ES-I3 (cell line): Measurements from ENCODE around the gene UNC5A.

Source experiments
- H3K36me3 ChIP-seq: 2 replicates; pipeline ENCODE4 v1.6.1; 2013; ENCODE audit warnings: mild to moderate bottlenecking, low read length, control low read depth, moderate library complexity; ENCODE audit not compliant: insufficient read depth
- H3K4me1 ChIP-seq: 2 replicates; pipeline ENCODE4 v1.6.1; 2013; ENCODE audit warnings: mild to moderate bottlenecking, control low read depth, low read length; ENCODE audit not compliant: insufficient read depth
- H3K9ac ChIP-seq: 2 replicates; pipeline ENCODE4 v1.6.1; 2013; ENCODE audit warnings: low read depth, mild to moderate bottlenecking, low read length, moderate library complexity
- H3K9me3 ChIP-seq: 2 replicates; pipeline ENCODE4 v1.6.1; 2013; ENCODE audit warnings: mild to moderate bottlenecking, low read length, moderate library complexity; ENCODE audit not compliant: control insufficient read depth, insufficient read depth

Gene UNC5A

DNA sequence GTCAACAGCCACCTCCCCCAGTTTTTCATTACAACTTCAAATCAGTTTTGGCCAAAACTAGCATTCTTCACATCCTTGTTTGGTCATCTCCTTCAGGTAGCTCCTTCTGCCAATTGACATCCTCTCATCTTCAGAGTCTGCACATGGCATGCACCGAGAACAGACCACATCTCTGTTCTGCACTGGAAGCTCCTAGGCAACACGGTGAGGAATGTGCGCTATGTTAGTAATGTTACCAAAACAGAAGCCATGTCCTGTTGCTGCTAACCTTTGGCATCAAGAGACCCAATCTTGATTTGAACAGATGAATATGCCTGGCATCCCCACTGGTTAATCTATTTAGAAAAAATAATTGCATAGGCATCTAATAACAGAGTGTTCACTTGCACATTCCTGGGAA is 93.9 kb downstream of the UNC5A start:
- Histone ChIP-seq H3K4me1 (no peaks in the 10 kb centered on the region), H3K36me3 (peaks cover 29% of the 10 kb centered on the region), H3K9me3 (no peaks in the 10 kb centered on the region), H3K9ac (no peak overlapping the region)

GRCh38 chr5:176906126-176906525 is 95.8 kb downstream of the UNC5A start:
- peaks cover 29% of the 10 kb centered on the region for H3K36me3 ChIP-seq
- H3K4me1 ChIP-seq = no peaks in the 10 kb centered on the region
- no peaks in the 10 kb centered on the region for H3K9me3 ChIP-seq
- no peak overlapping the region for H3K9ac ChIP-seq

DNA sequence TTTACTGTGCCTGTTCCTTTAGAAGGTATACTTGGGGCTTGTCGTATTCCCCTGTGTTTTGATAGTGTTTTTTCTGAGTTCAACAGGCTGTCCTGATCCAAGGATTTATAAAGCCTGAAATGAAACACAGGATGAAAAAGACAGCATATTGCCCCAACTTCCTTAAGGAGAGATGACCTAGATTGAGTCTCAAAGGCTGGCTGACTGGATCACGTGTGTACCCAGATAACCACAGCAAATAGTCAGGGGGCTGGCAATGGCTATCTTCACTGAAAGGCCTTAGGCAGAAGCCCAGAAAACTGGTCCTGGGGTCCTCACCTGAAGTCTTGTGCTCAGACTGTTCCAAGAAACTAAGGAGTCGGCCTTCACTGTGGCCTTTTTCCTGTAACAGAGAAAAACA is 96.4 kb downstream of the UNC5A start:
- H3K9me3 ChIP-seq = no peaks in the 10 kb centered on the region
- H3K9ac ChIP-seq = no peak overlapping the region
- no peaks in the 10 kb centered on the region for H3K4me1 ChIP-seq
- H3K36me3 ChIP-seq = peaks cover 29% of the 10 kb centered on the region

- H3K9ac ChIP-seq = no peak overlapping the region
- H3K36me3 ChIP-seq = peaks cover 27% of the 10 kb centered on the region
- H3K4me1 ChIP-seq = no peaks in the 10 kb centered on the region
These were observed 98.5 kb downstream of the UNC5A start for GRCh38 chr5:176908675-176909368.

DNA sequence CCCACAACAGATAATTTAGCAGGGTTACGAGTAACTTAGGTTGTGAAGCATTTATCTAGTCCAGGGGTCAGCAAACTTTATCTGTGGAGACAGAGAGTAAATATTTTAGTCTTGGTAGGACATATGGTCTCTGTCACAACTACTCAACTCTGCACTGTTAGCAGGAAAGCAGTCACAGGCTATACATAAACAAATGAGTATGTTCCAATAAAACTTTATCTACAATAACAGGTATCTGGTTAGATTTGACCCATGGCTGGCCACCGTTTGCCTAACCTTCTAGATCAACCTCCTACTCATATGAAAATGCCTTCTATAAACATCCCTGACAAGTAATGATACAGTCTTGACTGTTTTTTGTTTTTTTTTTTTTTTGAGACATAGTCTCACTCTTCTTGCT is 101.8 kb downstream of the UNC5A start:
- Histone ChIP-seq H3K4me1 (no peaks in the 10 kb centered on the region), H3K9ac (no peak overlapping the region), H3K36me3 (0 out of 2 replicates have a peak, but pooled peaks cover 4% of the 10 kb centered on the region), H3K9me3 (no peaks in the 10 kb centered on the region)

More at GRCh38 chr5:176908675-176909368, 98.5 kb downstream of the UNC5A start:
- no peaks in the 10 kb centered on the region for H3K9me3 ChIP-seq

DNA sequence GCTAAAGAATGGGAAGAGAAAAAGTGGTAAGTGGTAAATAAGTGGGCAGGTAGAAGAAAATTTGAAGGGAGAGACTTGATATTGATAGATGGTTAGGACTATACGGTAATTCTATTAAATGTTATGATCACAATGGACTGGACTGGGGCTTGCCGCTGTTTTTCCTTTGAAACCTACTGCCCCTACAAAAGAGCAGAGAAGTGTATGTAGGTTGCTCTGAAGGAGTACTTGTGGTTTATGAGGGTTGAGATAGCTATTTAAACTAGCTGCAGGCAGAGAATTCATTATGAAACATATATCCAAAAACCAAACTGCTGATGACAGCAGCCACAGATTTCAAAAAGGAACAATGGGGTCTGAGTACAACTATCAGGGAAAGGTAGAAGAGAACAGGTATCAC is 105.5 kb downstream of the UNC5A start:
- Histone ChIP-seq H3K9me3 (no peaks in the 10 kb centered on the region), H3K4me1 (no peaks in the 10 kb centered on the region), H3K9ac (no peak overlapping the region), H3K36me3 (no peaks in the 10 kb centered on the region)

GRCh38 chr5:176916337-176916736 is 106.0 kb downstream of the UNC5A start:
- H3K9ac ChIP-seq = no peak overlapping the region
- no peaks in the 10 kb centered on the region for H3K36me3 ChIP-seq
- H3K4me1 ChIP-seq = no peaks in the 10 kb centered on the region
- no peaks in the 10 kb centered on the region for H3K9me3 ChIP-seq

DNA sequence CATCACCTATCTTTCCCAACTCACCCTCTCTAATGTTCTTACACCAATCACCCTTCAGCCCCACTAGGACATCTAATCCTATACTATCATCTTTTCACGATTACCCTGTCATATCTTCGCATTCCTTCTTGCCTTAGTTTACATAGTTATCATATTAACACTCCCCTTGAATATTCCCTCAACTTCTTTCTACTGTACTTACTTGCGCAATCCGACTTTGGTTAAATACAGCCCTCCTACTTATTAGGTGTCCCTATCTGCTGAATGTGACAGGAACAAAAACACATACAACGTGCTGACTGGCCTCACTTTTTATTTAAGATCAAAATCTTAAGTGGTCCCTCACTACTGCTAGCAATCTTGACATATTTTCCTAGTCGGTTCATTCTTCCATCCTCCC is 108.3 kb downstream of the UNC5A start:
- Histone ChIP-seq H3K9me3 (no peaks in the 10 kb centered on the region), H3K4me1 (no peaks in the 10 kb centered on the region), H3K9ac (no peak overlapping the region), H3K36me3 (no peaks in the 10 kb centered on the region)

GRCh38 chr5:176921714-176922113 is 111.4 kb downstream of the UNC5A start:
- no peak overlapping the region for H3K9ac ChIP-seq
- H3K4me1 ChIP-seq = no peaks in the 10 kb centered on the region
- no peaks in the 10 kb centered on the region for H3K9me3 ChIP-seq
- H3K36me3 ChIP-seq = no peaks in the 10 kb centered on the region; the same call in 1 of the 2 replicates

GRCh38 chr5:176922817-176923216 is 112.5 kb downstream of the UNC5A start:
- no peaks in the 10 kb centered on the region for H3K9me3 ChIP-seq
- H3K9ac ChIP-seq = no peak overlapping the region
- H3K36me3 ChIP-seq = no peaks in the 10 kb centered on the region; the same call in 1 of the 2 replicates
- no peaks in the 10 kb centered on the region for H3K4me1 ChIP-seq

- Histone ChIP-seq H3K36me3 (no peaks in the 10 kb centered on the region; the same call in 1 of the 2 replicates), H3K9ac (no peak overlapping the region)
These were observed 117.2 kb downstream of the UNC5A start for GRCh38 chr5:176927562-176927961.

DNA sequence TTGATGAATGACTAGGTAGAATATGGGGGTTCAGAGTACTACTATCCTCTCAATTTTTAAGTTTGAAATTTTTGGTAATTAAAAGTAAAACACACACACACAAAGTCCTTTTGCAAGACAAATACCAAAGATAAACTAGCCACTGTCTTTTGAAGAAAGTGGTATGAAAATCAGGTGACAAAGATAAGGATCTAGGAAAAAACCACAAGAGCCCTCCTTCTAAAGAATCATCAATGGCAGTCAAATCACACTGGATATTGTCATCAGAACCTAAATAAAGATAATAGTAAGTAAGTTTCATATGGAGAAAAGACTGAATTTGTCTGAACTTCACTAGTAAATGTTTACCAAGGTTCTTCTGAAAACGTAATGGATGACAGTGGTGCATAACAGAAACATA is 119.3 kb downstream of the UNC5A start:
- Histone ChIP-seq H3K4me1 (no peaks in the 10 kb centered on the region), H3K9me3 (no peaks in the 10 kb centered on the region), H3K36me3 (no peaks in the 10 kb centered on the region; the same call in 1 of the 2 replicates), H3K9ac (no peak overlapping the region)

More at GRCh38 chr5:176927562-176927961, 117.2 kb downstream of the UNC5A start:
- Histone ChIP-seq H3K9me3 (no peaks in the 10 kb centered on the region), H3K4me1 (no peaks in the 10 kb centered on the region)
